Fibroblast of skin of left quadriceps (primary cell): Measurements from ENCODE around the gene CDK19.

ENCODE experiments used
- DNase-seq, 2 experiments: peaks; one replicate each; pipeline ENCODE4 v3.0.0-alpha.2; 2013; ENCODE audit warnings: low read depth in 2 of 2

Gene CDK19

DNA sequence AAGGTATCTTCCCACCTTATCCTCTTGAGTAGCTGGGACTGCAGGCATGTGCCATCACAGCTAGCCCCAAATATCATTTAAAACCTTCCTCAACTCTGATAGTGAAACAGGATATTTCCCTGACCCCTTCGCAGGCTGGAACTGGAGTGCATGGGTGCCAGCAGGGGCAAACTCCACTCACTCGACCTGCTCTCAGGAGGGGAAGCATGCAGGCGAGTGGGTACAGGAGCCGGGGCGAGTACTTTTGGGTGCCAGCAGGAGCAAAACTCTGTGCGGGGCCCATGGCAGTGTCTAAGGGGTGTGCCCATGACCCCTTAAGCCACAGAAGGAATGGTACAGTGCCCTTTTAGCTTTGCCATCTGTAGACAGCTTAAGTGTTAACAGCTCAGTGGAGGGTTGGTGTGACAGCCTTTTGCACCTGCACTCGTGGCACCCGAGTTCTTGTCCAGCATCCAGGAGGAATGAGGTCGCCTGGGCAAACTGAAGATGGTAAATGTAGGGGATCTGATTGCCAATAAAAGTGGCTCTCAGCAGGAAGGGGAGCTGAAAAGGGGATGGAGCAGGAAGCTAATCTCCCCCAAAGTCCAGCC lies 155.1 kb downstream of the CDK19 start:
- no peak for DNase-seq

GRCh38 chr6:110658631-110659211 lies 156.5 kb downstream of the CDK19 start:
- no peak for DNase-seq

DNA sequence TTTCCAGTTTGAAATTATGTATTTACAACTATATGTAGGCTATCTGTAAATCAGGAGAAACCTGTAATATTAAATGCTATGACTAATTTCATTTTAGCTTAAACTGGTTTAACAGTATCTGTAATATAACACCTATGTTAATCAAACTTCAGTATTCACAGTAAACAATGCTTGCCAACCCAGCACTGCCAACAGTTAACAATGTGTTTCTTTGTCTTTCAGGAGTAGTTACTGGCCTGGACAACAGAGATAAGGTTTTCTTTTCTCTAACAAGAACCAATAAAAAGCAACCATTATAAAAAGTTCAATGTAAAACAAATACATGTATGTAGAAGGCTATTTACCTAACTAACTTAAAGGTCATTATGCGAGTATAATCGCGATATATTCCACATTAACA lies 158.8 kb downstream of the CDK19 start:
- no peak for DNase-seq

GRCh38 chr6:110655821-110656220 lies 159.4 kb downstream of the CDK19 start:
- DNase-seq = no peak

- DNase-seq = no peak
These were observed 161.0 kb downstream of the CDK19 start for GRCh38 chr6:110654096-110654820.

DNA sequence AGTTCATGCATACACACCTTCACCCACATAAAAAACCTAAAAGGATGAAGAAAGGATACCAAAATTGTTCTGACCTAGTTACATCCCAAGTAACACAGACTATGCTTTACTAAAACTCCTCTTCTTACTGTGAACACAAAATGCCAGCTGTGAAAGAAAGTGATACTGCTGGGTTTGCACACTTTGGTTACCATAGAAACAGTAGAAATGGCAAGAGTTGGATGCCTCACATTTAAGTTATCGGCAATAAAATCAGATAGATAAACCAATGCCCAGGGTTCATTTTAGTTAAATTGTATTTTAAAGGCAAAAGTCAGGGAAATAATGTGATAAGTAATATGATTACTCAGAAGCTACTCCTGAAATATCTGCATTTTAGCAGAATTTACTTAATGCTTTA lies 161.9 kb downstream of the CDK19 start:
- no peak for DNase-seq

DNA sequence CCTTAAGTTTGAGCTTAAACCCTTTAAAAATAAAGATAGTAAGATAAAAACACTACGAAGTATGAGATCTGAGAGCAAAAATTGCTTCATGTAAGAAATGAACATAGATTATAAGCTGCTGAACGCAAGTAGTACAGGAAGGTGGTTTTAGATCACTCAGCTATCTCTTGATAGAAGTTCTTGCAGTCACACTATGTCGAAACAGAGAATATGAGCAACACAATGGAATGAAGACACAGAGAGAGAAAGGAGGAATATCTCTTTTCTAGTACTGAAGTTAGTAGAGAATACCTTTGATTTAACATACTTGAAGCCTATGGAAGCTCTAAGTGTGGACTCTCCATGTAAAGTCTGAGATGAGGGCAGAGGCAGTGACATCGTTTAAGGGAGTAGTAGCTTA lies 162.7 kb downstream of the CDK19 start:
- no peak for DNase-seq

- DNase-seq = no peak
These were observed 164.5 kb downstream of the CDK19 start for GRCh38 chr6:110650755-110651154.

DNA sequence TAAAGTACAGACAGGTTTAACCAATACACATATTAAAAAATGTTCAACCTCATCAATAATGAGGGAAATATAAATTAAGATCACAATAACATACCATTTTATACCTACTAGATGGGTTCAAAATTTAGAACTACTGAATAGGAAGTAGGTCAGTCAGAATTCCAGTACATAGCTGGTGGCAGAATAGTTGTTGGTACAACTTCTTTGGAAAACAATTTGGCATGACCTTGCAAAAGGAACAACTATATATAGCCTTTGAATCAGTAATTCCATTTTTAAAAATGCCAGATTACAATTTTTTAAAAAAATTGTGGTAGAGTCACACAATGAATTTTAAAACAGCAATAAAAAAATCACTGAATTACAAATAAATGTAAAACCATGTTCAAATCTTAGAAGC lies 165.6 kb downstream of the CDK19 start:
- no peak for DNase-seq

DNA sequence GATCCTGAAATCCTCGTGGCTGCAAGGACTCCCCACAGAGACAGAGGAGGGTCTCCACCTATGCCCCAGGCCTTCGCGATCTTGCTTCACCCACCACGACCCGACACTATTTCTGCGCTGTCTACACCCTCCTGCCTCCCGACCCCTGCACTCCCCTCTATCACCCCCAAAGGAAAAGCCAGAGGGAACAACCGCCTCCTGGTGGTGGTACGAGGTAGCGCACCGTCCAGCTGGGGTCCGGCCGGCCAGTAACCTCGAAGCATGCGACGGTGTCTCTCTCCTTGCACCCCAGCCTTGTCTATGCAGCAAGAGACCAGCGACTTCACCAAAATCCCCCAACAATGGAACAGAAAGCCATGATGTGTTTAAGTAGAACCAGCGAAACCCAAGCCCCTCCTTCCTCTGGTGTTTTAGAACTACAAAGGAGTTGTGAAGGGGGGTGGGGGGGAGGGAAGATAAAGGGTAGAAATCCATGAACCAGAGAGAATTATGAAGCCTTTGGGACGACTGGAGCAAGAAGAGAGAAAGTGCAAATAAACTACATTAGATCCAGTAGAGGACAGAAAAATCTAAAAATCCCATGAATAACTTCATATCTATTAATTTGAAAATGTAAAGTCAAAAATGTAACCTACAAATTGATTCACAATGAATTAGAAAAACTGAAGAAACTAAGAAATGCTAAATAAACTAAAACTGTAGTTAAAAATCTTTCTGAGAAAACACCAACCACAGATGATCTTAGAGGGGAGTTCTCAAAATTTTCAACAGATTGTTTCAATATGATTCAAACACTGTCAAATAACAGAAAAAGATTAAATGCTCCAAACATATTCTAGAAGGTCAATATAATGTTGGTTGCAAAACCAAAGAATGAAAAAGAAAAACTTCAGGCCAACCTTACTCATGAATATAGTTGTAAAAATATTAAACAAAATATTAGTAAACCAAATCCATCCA lies 168.0 kb downstream of the CDK19 start:
- no peak for DNase-seq

- no peak for DNase-seq
These were observed 168.9 kb downstream of the CDK19 start for GRCh38 chr6:110646419-110646698.

DNA sequence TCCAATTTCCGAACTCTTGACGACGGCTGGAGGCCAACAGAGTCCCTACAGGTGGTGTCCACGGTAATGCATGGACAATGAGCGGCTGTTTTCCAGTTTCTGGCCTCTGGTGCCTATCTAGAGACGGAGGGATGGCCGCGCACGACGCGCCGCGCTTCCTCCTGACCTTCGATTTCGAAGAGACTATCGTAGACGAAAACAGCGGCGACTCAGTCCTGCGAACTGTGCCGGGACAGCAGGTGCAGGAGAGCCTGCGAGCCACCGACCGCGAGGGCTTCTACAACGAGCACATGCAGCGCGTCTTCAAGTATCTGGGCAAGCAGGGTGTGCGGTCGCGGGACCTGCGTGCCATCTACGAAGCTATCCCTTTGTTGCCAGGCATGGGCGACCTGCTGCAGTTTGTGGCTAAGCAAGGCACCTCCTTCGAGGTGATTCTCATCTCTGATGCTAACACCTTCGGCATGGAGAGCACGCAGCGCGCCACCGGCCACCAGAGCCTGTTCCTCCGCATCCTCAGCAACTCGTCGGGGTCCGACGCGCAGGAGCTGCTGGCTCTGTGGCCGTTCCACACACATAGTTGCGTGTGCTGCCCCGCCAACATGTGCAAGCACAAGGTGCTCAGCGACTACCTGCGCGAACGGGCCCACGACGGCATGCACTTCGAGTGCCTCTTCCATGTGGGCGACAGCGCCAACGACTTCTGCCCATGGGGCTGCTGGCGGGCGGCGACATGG lies 169.4 kb downstream of the CDK19 start:
- no peak for DNase-seq

DNA sequence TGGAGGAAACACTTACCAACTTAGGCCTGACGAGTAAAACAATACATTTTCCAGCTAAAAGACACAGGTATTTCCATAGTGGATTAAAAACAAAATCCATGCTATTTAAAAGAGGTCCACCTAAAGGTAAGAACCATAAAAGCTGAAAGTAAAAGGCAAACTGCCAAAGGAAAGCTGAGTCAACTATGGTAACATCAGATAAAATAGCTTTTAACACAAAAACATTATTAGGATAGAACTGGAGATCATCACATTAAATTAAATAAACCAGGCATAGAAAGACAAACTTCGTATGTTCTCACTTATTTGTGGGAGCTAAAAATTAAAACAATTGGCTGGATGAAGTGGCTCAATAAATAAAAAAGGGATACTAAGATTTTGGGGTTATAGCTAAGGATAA lies 172.1 kb downstream of the CDK19 start:
- no peak for DNase-seq

DNA sequence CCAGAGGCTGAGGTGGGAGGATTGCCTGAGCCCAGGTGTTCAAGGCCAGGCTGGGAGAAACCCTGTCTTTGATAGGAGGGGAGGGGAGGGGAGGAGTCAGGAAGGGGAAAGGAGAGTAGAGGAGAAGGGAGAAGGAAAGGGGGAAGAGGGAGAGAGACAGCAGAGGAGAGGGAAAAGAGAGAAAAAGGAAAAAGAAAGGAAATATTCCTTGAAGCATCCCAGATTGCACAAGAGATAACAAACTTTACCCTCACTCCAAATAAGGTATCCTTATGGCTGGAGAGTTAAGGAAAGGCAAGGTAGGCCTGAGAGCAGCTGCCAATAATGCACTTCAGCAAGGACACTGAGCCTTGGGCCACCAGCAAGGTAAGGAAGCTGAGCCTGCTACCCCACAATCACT lies 172.6 kb downstream of the CDK19 start:
- no peak for DNase-seq

DNA sequence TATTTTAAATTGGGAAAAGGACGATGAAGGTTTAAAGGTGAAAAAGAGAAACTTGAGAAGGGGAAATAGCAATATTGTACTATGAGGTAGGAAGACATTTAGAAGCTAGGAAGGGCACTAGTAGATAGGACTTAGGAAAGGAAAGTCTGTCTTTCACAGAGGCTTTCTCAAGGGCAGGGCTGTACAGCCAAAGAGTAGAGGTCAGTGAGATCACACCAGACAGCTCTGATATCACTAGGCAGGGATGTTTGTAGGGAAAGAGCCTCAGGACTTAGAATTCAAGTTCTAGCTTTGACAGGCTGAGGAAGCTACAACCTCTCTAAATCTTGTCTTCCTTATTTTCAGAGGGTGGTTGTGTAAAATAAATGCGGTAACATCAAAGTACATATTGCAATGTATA lies 178.5 kb downstream of the CDK19 start:
- DNase-seq = no peak

- no peak for DNase-seq
These were observed 180.2 kb downstream of the CDK19 start for GRCh38 chr6:110635096-110635495.

- DNase-seq = no peak
These were observed 181.5 kb downstream of the CDK19 start for GRCh38 chr6:110633731-110634213.

- DNase-seq = no peak
These were observed 186.1 kb downstream of the CDK19 start for GRCh38 chr6:110629153-110629552.

- peak; percentile 18 to 27 for DNase-seq
These were observed 186.9 kb downstream of the CDK19 start for GRCh38 chr6:110628330-110628729.

GRCh38 chr6:110626442-110626841 lies 188.8 kb downstream of the CDK19 start:
- no peak for DNase-seq

GRCh38 chr6:110625883-110626282 lies 189.4 kb downstream of the CDK19 start:
- no peak for DNase-seq
